Stimulated activated CD4-positive, alpha-beta T cell treated with anti-CD3 and anti-CD28 coated beads, Interleukin-1b, Interleukin-23, amount 100 ng/mL, for 1 hour (primary cell): ENCODE data around the gene DIAPH1.

ENCODE experiments used
- DNase-seq, 2 donors: peaks; one replicate each; pipeline ENCODE4 v3.0.0-alpha.2; 2020; ENCODE audit warnings: low read depth in 2 of 2

Gene DIAPH1

DNA sequence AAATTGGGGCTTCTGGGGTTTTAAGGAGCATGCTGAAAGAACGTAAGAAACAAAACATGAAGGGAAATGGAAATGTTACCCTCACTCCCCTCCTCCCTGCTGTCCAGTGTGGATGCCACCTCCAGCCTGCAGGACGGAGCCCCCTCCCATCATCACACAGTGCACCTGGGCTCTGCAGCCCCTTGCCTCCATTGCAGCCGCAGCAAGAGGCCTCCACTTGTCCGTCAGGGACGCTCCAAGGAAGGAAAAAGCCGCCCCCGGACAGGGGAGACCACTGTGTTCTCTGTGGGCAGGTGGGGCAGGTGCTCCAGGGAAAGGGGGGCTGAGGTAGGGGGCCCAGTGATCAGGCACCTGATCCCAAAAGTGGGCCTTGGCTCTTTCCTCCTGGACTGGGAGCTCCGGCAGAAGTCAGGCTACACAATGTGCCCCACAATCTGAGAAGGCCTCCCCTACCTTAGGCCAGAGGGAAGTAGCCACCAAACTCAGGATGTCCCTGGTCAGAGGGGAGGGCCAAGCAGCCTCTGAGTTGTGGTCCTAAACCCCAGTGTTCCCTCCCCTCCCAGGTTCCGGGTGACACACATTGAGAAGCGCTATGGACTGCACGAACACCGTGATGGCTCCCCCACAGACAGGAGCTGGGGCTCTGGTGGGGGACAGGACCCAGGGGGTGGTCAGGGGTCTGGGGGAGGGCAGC, 20.7 kb upstream of the DIAPH1 start:
- DNase-seq = no peak

DNA sequence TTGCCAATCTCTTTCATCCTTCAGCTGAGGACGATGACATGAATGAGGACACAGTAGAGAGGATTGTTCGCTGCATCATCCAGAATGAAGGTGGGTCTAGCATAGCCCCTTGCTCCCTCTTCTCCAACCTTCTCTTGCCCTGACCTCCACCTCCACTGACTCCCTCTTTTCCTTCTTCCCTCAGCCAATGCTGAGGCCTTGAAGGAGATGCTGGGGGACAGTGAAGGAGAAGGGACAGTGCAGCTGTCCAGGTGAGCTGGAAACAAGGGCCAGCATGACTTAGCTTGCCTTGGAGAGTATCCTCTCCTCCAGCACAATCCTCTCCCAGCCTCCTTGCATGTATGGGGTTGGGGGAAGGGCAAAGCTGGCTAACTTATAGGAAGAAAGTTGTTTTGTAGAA, 20.0 kb upstream of the DIAPH1 start:
- no peak for DNase-seq

DNA sequence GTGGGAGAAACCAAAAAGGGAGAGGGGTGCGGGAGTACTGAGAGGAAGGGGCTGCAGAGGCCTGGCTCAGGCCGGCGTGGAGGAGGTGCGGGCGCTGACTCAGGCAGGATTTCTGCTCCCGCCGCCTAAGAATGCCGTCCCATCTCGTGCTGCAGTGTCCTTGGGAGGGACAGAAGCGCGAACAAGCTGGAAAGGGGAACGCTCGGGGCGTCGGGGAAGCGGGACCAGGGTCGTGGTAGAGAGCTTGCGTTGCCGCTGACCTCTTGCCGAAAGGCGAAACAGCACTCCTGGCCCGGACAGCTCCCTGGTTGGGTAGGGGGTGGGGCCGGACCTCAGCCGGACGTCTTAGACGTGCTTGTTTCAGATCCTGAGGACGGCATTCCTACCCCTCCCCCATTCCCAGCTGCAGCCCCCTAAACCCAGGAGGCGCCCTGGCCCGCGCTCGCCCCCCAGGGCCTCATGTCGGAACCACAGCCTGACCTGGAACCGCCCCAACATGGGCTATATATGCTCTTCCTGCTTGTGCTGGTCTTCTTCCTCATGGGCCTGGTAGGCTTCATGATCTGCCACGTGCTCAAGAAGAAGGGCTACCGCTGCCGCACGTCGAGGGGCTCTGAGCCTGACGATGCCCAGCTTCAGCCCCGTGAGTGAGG, 19.1 kb upstream of the DIAPH1 start:
- no peak for DNase-seq

DNA sequence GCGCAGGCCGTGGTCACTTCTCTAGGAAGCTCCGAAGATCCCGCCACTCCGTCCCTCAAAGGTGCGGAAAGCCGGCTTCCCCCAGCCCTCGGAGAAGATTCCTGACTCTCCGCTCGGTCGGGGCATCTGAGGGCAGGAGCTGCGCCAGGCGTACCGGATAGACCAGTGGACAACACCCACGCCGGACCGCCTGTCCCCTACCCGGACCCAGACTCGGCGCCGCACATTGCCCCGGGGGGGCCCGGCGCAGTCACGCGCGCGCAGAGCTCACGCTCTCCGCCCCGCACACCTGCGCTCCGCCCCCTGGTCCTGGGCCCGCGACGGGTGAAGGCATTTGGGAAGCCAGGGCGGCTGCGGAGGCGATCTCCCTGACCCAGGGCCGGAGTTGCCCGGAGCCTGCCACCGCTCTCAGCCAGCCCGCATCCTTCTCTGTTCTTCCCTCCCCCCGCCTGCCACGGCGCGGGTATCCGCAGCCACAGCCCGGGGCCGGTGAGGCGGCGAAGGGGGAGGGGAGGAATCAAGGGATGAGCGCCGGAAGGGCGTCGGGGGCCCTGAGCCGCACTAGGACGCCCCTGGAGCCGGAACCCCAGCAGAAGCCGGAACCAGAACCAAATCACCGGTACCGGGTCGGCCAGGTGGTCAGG, 18.4 kb upstream of the DIAPH1 start:
- no peak for DNase-seq

DNA sequence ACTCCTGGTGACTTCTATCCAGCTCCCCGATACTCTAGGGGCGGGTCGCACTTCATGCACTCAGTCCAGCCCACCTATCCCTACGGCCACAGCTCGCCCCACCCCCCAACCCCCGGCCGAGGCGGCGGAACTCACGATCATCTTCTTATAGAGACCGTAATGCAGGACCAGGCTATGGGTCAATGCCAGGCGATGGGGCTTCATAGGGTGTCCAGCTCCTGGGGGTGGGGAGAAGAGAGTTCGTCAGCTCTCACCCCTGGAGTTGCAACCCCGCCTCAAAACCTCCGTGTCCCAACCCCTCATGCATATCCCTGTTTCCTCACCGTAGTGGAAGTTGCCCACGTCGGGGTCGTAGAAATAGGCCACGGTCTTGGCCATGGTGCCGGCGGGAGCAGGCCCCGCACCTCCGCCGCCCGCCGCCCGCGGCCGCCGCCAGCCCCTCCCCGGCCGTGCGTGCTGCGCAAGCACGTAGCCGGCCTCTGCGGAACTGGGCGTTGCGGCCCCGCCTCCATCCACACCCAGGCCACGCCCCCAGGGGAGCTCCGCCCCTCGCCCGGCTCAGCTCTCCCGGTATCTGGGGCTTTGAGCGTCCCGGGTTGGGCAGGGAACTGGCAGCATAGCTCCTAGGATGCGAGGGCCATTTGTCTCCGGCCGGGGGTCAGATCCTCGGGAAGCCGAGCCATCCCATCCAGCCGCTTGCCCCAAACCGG, 17.8 kb upstream of the DIAPH1 start, which contains the start of the genes HDAC3 and RELL2:
HDAC3 (minus strand) TSS at position 437 of the 710 bp plus-strand sequence; CDS start at position 378, 59 bp downstream.
RELL2 (plus strand) TSS at position 585 of the 710 bp plus-strand sequence. CDS start 1,229 bp downstream, outside the sequence.
- peak; percentile 87 to 97 for DNase-seq

DNA sequence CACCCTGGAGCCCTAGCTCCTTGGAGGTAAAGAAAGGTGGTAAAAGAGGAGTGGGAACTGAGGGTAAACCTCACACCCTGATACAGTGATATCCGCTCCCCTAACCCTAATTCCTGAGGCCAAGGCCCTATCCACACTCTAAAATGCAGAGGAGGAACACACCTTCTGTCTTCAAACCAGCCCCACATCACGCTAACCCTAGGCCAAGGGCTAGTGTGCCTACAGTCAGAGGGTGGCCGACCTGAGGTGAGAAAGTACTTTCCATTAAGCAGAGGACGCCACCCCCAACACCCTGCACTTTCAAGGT, 17.3 kb upstream of the DIAPH1 start:
- no peak for DNase-seq

DNA sequence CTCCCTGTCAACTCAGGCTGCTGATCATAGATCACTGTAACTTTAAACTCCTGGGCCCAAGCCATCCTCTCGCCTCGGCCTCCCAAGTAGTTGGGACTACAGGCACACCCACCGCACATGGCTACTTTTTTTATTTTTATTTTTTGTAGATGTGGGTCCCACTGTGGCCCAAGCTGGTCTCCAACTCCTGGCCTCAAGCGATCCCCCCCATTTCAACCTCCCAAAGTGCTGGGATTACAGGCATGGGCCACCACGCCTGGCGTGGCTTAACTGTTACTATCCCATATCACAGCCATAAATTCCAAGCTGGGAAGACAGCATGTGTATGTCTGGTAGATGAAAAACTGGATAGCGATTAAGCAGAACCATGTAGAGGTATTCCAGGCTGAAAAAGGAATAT, 16.8 kb upstream of the DIAPH1 start:
- DNase-seq = no peak

DNA sequence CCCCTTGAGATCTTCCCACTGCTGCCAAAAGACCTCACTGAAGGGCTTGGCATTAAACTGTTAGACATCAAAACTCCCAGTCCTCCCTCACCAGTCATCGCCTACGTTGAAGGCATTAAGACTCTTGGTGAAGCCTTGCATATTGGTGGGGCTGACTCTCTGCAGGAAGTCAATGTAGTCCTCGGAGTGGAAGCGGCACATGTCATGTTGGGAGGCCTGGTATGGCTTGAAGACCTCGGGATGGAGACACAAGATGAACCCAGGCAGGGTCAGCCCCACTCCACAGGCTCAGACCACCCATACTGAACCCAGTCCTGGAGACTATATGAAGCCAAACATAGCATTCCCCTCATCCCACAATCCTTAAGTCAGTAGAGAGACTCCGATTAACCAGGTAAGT, 15.9 kb upstream of the DIAPH1 start:
- no peak for DNase-seq

DNA sequence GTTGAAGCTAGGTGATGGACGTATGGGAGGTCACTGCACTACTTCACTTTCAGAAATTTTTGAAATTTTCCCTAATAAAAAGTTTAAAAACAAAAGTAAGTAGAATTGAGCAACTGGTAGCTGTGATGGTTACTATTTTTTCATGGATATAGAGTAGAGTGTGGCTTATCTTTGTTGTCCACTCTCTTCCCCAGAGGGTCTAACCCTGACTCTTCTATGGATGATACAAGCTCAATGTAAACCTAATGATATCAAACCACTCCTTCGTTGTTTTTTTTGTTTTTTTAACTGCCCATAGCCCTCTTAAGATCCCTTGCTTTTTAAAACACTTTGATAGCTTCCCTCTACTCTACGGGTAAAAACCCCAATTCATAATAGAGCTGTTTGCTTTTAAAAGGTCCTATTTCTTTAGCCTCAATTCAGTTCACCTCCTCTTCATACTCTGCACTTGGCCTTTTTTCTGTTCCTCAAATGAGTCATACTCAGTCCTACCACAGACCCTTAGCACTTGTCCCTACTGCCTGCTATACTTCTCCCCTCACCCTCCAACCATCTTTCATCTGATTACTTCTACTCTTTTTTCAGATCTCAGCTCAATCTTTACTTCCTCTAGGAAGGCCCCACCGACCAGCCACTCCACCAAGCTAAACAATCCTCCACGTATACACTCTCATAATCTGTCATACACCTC, 15.2 kb upstream of the DIAPH1 start:
- no peak for DNase-seq

DNA sequence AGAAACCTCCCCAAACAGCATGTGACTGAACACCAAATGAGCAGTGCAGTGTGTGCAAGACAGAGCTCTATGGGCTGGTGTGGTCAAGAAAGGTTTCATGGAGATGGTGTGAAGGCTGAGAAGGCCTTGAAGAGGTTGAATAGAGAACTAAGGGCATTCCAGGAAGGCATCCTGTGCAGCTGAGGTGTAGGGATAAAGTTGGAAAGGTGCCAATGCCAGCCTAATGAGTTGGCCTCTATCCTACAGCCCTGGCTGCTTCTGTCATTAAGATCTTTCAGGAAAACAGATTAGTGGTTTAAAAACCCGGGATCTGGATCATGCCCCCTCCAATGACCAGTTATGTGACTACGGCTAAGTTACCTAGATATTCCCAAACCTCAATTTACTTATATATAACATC, 13.8 kb upstream of the DIAPH1 start:
- DNase-seq = no peak

DNA sequence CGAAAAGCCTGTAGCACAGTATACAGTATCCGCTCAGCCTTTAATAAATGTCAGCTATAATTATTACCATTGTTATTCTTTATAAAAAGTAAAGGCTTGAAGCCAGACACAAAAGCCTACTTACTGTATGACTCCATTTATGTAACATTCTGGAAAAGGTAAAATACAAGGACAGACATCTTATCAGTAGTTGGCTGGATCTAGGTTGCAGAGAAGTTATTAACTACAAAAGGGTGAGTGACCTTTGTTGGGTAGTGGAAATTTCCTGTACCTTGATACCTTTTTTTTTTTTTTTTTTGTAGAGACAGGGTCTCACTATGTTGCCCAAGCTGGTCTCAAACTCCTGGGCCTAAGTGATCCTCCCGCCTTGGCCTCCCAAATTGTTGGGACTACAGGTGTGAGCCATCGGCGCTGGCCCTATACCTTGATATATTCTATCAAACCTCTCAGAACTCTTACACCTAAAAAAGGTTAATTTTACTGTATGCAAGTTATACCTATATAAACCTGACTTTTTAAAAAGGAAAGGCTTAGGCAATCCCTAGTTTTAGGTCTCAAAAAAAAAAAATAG, 11.9 kb upstream of the DIAPH1 start:
- no peak for DNase-seq

DNA sequence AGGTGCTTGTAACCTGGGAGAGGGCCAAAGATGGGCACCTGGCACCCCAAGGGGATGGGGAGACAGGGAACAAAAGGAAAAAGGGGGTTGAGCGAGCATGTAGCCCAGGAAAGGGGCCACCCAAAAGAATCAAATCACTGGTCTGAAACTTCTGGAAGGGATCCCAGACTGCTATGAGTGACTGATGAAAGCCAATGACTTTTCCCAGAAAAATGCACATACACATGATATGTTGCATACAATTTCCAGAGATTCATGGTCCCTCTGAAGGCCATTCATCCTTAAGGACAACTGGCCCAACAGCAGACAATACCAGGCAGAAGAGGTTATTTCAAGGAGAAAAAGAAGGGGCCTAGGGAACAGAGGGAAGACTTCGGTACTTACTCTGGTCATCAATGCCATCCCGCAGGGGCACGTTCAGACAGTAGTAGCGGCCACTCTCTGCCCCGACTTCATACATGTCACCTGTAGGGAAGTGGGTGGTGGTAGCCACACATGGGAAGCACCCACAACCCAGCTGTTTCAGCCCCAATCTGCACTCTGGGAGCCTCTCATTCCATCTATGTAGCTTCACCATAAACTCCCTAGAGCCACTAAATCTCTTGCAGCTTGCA, 9.5 kb upstream of the DIAPH1 start:
- no peak for DNase-seq

DNA sequence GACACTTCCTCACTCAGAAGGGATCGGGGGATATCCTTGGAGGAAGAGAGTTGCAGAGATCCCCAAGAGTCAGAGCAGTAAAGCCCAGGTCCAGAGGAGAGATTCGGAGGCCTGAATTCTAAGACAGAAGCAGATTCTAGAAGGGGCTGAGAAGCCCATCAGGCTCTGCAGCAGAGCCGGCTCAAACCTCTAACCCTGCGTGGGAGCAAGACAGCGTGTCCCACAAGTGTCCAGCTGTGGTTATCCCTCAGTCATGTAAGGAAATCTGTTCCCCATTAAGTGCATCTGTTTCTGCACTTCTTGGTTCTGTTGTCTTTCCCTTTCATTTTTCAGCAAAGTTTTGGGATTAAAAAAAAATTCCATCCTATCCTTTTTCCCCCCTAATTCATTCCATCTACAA, 4.8 kb upstream of the DIAPH1 start:
- no peak for DNase-seq

DNA sequence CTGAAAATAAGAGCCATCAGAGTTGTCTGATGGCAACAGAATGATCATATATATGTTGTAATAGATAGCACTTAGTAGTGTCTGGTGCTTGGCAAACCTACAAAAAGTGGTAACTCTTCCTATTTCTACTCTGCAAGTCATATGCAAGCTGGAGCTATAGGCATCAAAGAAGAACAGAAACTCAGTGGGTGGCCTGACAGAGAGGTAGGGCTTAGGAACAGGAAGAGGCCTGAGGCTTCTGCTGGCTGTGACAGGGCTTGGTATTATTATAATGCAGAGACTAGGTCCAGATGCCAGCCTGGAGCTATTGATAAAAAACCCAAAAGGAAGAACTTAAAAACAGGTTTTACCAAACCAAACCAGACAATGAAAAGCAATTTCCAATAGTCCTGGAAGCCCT, 4.4 kb upstream of the DIAPH1 start:
- DNase-seq = no peak

DNA sequence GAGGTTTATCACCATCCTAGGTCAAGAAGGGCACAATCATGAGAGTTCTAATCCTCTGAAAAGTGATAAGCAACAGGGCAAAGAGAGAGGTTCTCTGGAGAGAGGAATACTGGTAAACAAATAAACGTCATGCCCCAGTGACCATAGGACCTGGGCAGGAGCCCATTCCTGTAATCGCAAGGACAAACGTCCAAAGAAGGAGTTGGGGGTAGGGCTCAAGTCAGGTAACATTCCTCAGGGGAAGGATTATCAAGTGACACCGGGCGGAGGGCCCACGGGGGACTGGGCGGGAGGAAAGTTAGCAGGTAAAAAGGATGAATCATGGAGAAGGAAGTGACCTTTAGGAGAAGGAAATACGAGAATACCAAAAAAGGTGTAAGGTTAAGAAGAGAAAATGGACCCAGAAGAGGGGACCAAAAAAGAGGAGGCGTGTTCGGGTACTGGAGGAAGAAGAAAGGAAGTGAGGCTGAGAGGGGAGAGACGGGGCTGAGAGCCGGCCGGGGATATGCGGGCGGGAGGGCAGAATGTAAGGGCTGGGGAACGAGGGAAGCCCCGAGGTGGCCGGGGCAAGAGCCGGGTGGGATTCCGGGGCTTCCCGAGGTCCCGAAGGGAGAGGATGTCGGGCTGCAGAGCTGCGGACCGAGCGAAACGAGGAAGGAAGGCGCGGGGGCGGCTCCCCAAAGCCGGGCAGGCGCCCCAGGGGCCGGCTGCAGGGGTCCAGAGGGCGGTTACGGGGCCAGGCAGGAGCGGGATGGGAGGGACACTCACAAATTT, 583 bp downstream of the DIAPH1 start:
- no peak for DNase-seq

DNA sequence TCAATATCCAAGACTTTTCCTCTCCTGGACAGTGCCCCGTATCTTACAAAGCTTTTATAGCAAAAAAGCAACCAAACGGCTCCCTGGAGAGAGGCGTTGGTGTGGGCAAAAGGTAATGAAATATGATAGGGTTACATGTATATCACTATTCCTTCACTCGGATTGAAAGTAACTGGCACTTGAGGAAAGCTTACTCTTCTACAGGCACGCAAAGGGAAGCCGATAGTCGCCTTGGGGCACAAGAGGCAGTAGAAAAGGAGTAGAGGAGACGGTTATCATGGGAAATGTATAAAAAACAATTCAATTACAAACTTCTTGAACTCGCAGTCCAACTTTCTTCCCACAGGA, 1.1 kb downstream of the DIAPH1 start:
- DNase-seq = no peak

DNA sequence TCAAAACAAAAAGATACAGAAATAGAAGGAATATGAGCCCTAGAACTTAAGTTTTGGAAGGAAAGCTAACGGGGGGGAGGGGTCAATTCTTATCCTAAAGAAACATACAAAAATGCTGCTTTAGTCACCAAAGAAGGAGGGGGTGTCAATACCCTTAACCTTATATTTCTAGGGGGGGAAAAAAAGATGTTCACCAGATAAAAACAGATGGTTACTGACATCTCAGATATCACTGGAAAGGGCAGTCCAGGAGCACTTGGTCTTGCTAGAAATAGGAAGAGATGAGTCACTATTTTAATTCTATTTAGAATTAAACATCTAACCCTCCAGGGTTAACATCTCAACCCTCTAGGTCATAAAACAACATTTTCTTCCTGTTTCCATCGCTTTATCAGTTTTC, 1.7 kb downstream of the DIAPH1 start:
- no peak for DNase-seq

DNA sequence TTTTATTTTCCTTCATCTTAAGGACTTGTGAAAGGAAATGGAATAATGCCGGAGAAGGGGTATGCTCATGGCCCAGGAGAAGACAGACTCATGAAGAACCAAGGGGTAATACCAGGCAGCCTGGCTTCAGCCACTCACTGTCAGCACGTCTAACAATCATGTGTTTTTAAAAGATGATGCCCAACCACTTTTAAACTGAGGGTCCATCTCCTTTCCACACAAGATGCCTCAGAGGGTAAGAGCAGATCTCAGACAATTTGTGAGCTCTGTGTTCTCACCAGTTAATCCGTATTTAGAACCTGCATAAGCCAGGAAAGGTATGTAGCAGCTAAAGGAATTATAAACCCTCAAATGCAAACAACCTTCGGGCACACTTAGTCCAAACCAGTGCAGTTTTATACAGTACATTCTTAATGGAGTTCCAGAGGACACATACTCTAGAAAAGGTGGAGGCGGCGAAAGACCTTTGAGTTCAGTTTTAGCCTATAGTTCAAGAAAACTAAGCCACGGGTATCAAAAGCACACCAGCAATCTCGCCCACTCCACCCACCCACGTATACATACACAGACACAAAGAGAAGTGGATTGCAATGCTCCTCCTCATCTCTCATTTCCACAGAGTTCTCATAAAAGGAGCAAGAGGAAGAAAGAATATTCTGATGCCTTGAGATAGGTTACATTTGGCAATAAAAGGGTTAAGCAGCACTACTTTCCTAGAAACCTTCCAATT, 2.6 kb downstream of the DIAPH1 start:
- DNase-seq = no peak

DNA sequence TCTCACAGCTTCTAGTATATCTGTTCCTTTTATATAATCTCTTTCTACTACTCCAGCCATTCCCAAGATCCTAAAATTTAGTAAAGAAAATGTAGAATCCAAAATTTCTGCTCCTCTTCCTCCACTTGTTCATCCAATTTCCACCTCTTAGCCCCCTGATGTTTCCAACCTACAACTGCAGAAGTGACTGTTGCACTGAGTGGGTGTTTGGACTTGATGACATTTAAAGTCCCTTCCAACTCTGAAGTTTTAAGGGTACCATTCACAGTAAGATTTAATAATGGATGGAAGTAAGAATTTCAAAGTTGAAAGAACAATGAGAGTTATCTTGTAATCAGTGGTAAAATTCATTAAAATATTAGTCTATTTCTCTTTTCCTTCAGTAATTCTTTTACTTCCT, 5.5 kb downstream of the DIAPH1 start:
- DNase-seq = no peak

DNA sequence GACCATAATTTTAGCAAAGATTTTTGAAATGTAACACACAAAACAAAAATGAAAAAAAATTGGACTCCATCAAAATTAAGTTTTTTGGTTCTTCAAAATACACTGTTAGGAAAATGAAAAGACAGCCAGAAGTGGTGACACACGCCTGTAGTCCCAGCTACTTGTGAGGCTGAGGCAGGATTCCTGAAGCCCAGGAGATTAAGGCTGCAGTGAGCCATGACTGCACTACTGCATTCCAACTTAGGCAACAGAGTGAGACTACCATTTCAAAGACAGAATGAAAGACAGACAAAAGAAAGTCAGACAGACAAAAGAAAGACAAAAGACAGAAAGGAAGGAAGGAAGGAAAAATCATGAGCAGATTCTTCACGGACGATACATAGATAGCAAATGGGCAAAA, 7.5 kb downstream of the DIAPH1 start:
- no peak for DNase-seq
